Bone marrow (tissue), 2 donors: ENCODE data around the gene RPGRIP1L.

Source experiments
- DNase-seq, 2 donors: peaks; one replicate each; lab custom pipeline; 2025; lab: John Stamatoyannopoulos, UW

Gene RPGRIP1L

GRCh38 chr16:53651357-53651756 lies 52.3 kb downstream of the RPGRIP1L start:
- no peak for DNase-seq

- no peak for DNase-seq
These were observed 57.2 kb downstream of the RPGRIP1L start for GRCh38 chr16:53646506-53646905.

DNA sequence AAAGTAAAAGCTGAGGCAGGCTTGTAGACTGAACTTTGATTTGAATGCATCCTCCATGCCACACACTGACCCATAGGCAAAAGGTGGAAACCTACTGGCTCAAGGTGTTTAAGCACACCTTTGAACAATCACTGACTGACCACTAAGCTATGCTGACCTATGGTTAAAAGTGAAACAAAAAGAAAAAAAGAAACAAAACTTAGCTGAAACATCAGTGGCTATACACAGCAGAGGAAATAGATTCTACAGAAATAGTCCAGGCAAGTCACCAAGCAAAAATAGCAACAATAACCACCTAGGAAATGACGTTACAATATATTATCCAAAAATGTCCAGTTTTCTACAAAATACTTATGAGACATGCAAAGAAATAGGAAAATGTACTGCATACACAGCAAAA lies 60.2 kb downstream of the RPGRIP1L start:
- no peak for DNase-seq

- DNase-seq: no peak
These were observed 61.6 kb downstream of the RPGRIP1L start for GRCh38 chr16:53642094-53642493.

DNA sequence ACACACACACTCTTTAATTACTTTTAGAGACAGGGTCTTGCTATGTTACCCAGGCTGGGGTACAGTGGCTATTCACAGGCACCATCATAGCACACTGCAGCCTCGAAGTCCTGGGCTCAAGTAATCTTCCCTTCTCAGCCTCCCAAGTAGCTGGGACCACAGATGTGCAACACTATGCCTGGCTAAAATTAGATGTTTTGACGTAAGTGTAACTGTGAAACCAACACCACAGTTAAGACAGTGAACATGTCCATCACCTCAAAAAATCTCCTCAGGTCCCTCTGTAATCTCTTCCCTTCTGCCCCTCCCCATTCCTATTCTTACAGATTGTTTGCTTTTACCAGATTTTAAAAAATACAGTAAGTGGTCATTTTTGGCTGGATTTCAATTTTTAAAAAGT lies 66.7 kb downstream of the RPGRIP1L start:
- no peak for DNase-seq

GRCh38 chr16:53632526-53632925 lies 71.1 kb downstream of the RPGRIP1L start:
- DNase-seq: no peak

GRCh38 chr16:53631236-53632025 lies 72.2 kb downstream of the RPGRIP1L start:
- DNase-seq: no peak

DNA sequence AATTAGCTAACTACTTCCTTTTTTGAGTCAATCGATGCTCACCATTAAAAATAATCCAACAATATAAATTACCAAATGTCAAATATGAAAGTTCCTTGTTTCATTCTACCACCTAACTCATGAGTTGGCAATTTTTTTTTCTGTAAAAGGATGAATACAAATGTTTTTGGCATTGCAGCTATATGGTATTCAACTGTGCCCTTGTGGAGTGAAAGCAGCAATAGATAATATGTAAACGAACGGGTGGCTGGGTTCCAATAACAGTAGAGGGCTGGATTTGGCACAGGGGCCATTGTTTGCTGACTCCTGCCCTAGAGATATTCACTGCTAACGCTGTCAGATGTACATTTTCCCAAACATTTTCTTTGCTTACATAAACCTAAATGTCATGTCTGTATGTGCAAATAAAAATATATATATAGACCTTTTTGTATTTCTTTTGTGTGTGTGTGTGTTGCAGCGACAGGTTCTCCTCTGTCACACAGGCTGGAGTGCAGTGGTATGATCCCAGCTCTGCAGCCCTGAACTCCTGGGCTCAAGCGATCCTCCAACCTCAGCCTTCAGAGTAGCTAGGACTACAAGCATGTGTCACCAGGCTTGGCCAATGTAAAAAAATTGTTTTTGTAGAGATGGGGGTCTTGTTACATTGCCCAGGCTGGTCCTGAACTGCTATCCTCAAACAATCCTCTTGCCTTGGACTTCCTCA lies 73.9 kb downstream of the RPGRIP1L start:
- DNase-seq: no peak

- no peak for DNase-seq
These were observed 74.5 kb downstream of the RPGRIP1L start for GRCh38 chr16:53629151-53629550.

DNA sequence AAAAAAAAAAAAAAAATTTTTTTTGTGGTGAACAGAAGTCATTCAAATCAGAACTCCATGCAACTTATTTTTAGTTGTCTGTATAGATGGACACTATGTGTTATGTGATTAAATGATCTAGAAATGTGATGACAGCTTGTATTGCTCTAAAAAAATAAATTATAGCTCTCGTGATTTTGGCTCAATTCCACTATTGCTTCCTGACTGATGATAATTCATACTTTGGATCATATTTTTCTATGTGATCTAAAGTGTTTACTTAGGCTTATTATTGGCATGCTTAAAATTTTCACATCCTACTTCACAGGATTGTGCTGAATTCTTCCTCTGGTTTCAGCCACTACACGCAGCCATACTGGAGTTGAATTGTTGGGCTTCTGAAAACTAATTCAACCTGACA lies 76.8 kb downstream of the RPGRIP1L start:
- no peak for DNase-seq

DNA sequence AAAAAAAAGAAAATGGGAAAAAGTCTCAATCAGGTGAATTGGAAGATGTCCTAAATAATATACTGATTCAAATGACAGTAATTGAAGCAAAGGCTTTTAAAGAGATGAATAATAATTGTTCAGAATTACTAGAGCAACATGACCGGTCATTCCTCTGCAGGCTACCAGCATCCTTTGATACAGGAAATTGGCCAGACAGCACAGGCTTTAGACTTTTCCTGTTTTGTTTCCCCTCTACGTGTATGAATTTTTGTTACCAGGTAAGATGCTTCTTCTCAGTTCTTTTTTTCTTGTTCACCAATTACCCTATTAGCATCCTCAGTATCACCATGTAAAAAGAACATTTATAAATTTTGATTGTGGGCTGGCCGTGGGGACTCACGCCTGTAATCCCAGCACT lies 77.5 kb downstream of the RPGRIP1L start:
- DNase-seq: no peak

DNA sequence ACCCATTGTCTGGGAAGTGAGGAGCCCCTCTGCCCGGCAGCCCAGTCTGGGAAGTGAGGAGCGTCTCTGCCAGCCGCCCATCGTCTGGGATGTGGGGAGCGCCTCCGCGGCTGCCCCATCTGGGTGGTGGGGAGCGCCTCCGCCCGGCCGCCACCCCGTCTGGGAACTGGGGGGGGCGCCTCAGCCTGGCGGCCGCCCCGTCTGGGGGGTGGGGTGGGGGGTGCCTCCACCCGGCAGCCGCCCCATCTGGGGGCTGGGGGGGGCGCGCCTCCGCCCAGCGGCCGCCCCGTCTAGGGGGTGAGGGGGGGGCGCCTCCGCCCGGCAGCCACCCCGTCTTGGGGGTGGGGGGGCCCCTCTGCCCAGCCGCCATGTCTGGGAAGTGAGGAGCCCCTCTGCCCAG lies 78.4 kb downstream of the RPGRIP1L start:
- DNase-seq: no peak

GRCh38 chr16:53622315-53622714 lies 81.3 kb downstream of the RPGRIP1L start:
- no peak for DNase-seq

GRCh38 chr16:53620476-53620875 lies 83.2 kb downstream of the RPGRIP1L start:
- DNase-seq: no peak

DNA sequence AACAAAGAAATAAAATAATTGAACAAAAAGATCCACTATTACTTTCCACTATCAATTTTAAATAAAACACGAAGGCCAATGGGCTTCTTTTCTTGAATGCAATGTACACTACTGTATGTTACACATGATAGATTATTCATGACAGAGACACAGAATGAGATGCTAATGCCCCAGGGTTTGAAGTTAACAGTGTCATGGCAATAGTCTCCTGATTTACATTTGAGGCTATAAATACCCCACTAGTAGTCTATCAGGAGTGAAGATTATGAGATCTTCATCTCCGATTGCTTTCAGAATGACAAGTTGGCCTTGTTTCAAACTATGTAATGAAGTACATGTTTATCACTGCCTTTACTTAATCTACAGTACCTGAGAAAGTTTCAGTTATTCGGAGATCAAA lies 84.4 kb downstream of the RPGRIP1L start:
- no peak for DNase-seq

- no peak for DNase-seq
These were observed 89.3 kb downstream of the RPGRIP1L start for GRCh38 chr16:53614346-53614745.

DNA sequence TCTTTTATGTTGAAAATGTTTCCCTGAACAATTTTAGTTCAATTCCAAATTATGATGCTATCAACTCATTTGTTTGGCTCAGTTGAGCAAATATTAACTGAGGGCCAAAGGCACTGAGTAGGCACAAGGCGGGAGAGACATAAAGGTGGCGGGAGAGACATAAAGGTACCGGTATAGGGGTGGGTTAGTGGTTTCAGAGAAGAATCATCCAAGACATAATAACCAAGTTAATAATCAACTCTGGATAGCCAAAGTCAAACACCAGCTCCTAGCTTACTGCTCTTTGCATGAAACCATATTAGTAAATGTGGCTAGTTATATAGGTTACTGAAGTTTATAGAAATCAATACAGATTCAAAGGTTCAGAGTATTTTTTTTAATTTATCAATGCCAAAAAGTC lies 91.7 kb downstream of the RPGRIP1L start:
- no peak for DNase-seq

DNA sequence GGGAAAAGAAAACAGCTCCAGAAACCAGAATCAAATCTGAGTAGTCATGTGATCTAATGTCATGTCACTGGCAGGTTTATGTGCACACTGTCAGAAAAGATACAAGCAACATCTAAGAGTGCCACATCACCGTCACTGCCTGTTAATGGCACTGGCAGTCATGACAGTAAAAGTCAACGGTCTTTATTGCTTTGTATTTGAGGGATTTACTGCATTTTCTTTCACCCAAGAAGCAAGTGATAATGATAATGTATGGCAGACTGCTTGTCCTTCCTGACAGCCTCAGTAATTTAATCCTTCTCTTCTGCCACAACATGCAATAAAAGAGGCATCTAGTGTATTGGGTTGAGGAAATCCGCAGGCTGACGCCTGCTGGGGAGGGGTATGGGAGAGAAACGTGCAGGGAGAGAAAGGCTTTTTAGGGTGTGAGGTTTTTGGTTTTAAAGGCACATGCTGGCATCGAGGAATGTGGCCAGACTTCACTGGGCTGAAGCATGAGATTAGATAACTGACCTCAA lies 92.4 kb downstream of the RPGRIP1L start:
- no peak for DNase-seq

DNA sequence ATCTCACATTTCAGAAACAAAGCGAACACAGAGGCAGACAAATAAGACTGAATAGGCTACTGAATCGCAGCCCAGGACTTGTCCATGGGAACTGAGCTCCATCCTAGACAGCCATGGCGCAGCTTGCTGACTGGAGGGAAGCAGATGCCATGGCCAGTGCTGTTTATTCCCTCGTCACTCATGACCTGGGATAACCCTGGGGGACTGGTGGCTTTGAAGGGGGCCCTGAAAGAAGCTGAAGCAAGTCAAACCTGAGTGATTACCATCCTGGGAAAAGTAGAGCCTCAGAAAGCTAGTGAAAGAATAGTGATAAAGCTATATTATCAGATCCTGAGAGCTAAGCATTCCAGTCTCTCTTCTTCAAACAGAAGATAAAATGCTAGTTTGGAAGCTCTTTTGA lies 94.1 kb downstream of the RPGRIP1L start:
- DNase-seq: no peak

GRCh38 chr16:53608094-53608493 lies 95.6 kb downstream of the RPGRIP1L start:
- DNase-seq: no peak

GRCh38 chr16:53605831-53606400 lies 97.7 kb downstream of the RPGRIP1L start:
- DNase-seq: no peak

GRCh38 chr16:53605356-53605755 lies 98.3 kb downstream of the RPGRIP1L start:
- DNase-seq: no peak

GRCh38 chr16:53601961-53602360 lies 101.7 kb downstream of the RPGRIP1L start:
- no peak for DNase-seq
